Measurements from ENCODE around the gene DDIAS. TPM values are rescaled to one million over a fixed set of nuclear protein-coding genes. Genes with fewer than 3 reads are reported as not detected.

The DDIAS gene
- total and polyA plus RNA-seq, 7 donors, result 0.16 to 3.1 (median 0.66) TPM; not detected in 1

GRCh38 chr11:82978422-82979099, 77.0 kb downstream of the DDIAS start:
- Histone ChIP-seq H3K4me3 (no peak overlapping the region), H3K27ac (no peak overlapping the region), H3K27me3 (no peaks in the 10 kb centered on the region), H3K36me3 (peaks cover 0 to 23% (median 6%) of the 10 kb centered on the region in 4 donors), H3K4me1 (peaks cover 0 to 18% (median 6%) of the 10 kb centered on the region in 4 donors), H3K9me3 (no peaks in the 10 kb centered on the region)
- TF ChIP-seq EP300 (IDR thresholded peaks at IDR 0.05) (no peak), POLR2AphosphoS5 (IDR thresholded peaks at IDR 0.05) (no peak), POLR2A (IDR thresholded peaks at IDR 0.05) (no peak), CTCF (IDR thresholded peaks at IDR 0.05) (no peak)
- intact Hi-C loops (cut with DNase I), result no loop called here
- 74 to 78% methylated on average over 6 of the region's 6 CpGs for WGBS, 2 donors
- no peak for DNase-seq

GRCh38 chr11:82979824-82980223, 78.3 kb downstream of the DDIAS start:
- intact Hi-C loops (cut with DNase I), result no loop called here
- H3K27ac ChIP-seq, result peak overlapping the region in 1 of 4 donors; percentile 43

GRCh38 chr11:82980292-82980691, 78.8 kb downstream of the DDIAS start:
- Histone ChIP-seq H3K36me3 (peaks cover 0 to 40% (median 9%) of the 10 kb centered on the region in 4 donors), H3K27ac (peak overlapping the region in 1 of 4 donors; percentile 43), H3K4me1 (peaks cover 0 to 18% (median 6%) of the 10 kb centered on the region in 4 donors), H3K27me3 (no peaks in the 10 kb centered on the region), H3K4me3 (no peak overlapping the region), H3K9me3 (no peaks in the 10 kb centered on the region)
- TF ChIP-seq EP300 (IDR thresholded peaks at IDR 0.05), result no peak
- no peak for TF ChIP-seq POLR2A (IDR thresholded peaks at IDR 0.05)
- TF ChIP-seq CTCF (IDR thresholded peaks at IDR 0.05), result no peak
- TF ChIP-seq POLR2AphosphoS5 (IDR thresholded peaks at IDR 0.05), result no peak
- intact Hi-C loops (cut with DNase I), result no loop called here
- DNase-seq, result no peak

More at GRCh38 chr11:82979824-82980223, 78.3 kb downstream of the DDIAS start:
- no peaks in the 10 kb centered on the region for H3K9me3 ChIP-seq
- no peaks in the 10 kb centered on the region for H3K27me3 ChIP-seq
- TF ChIP-seq POLR2AphosphoS5 (IDR thresholded peaks at IDR 0.05) (peak in 1 of 4 donors; percentile 12), CTCF (IDR thresholded peaks at IDR 0.05) (no peak)
- no peak for DNase-seq
- H3K4me1 ChIP-seq, result peaks cover 0 to 18% (median 6%) of the 10 kb centered on the region in 4 donors
- H3K36me3 ChIP-seq, result peaks cover 0 to 35% (median 9%) of the 10 kb centered on the region in 4 donors
- no peak overlapping the region for H3K4me3 ChIP-seq

GRCh38 chr11:82980947-82981346, 79.4 kb downstream of the DDIAS start:
- H3K27me3 ChIP-seq, result no peaks in the 10 kb centered on the region
- peaks cover 0 to 46% (median 9%) of the 10 kb centered on the region in 4 donors for H3K36me3 ChIP-seq
- H3K4me1 ChIP-seq, result peaks cover 0 to 18% (median 6%) of the 10 kb centered on the region in 4 donors
- no peak overlapping the region for H3K4me3 ChIP-seq
- DNase-seq, result no peak
- TF ChIP-seq CTCF (IDR thresholded peaks at IDR 0.05) (no peak), POLR2AphosphoS5 (IDR thresholded peaks at IDR 0.05) (no peak), EP300 (IDR thresholded peaks at IDR 0.05) (no peak), POLR2A (IDR thresholded peaks at IDR 0.05) (no peak)
- peak overlapping the region in 1 of 4 donors; percentile 43 for H3K27ac ChIP-seq
- WGBS, 2 donors, result 85 to 86% methylated on average over 4 of the region's 4 CpGs
- intact Hi-C loops (cut with DNase I), result no loop called here
- no peaks in the 10 kb centered on the region for H3K9me3 ChIP-seq

All from sigmoid colon (tissue), 7 donors.